Ovary (tissue), 3 donors: ENCODE results near the gene EML1.

ENCODE experiments used
- POLR2A ChIP-seq: fragments of 450-650 bp; IDR thresholded peaks from one replicate; pipeline ENCODE4 v1.6.1; 2017; ENCODE audit warnings: antibody characterized with exemption, mild to moderate bottlenecking, moderate library complexity
- TF ChIP-seq, protein P1 (sequence below), 3 donors: fragments of 450-650 bp in 2 of 3; fragments of 200-600 bp in 1 of 3; IDR thresholded peaks; one replicate each; pipeline versions ENCODE4 v1.5.1 to v1.8.0; 2016 to 2022; ENCODE audit warnings: antibody characterized with exemption in 3 of 3, mild to moderate bottlenecking in 1 of 3
- donor health status: DM: no; HTN: no; CAD: no.

DNA sequence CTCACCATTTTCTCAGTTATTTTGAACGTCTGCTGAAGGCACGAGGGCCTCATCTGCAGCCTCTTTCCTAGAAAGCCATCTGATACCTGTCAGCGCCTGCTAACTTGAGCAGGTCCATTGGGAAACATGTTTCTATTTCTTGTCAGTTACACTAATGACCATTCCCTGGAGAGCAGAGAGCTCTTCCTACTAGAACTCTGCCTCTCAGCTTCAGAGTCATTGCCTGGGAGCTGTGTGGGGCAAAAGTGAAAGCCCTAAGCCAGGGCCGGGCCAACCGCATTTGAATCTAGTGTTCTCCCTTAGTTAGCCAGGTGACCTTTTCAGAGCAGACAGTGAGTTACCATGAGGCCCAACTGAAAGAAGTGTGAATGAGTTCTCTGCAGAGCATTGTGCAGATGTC lies 135.8 kb downstream of the EML1 start:
- TF ChIP-seq, protein P1, sequence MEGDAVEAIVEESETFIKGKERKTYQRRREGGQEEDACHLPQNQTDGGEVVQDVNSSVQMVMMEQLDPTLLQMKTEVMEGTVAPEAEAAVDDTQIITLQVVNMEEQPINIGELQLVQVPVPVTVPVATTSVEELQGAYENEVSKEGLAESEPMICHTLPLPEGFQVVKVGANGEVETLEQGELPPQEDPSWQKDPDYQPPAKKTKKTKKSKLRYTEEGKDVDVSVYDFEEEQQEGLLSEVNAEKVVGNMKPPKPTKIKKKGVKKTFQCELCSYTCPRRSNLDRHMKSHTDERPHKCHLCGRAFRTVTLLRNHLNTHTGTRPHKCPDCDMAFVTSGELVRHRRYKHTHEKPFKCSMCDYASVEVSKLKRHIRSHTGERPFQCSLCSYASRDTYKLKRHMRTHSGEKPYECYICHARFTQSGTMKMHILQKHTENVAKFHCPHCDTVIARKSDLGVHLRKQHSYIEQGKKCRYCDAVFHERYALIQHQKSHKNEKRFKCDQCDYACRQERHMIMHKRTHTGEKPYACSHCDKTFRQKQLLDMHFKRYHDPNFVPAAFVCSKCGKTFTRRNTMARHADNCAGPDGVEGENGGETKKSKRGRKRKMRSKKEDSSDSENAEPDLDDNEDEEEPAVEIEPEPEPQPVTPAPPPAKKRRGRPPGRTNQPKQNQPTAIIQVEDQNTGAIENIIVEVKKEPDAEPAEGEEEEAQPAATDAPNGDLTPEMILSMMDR (IDR thresholded peaks at IDR 0.05): no peak
- TF ChIP-seq POLR2A: no peak
